WTC11 (cell line): ENCODE measurements around the gene SLC38A11.

Source experiments
- ATF1 ChIP-seq: sonication (generic); formaldehyde crosslinking; IDR thresholded peaks from 2 replicates; pipeline ENCODE4 v1.8.1; 2023; ENCODE audit warnings: mild to moderate bottlenecking, moderate library complexity, missing genetic modification reagents
- CTCF ChIP-seq: fragments of 200-600 bp; IDR thresholded peaks from 2 replicates; pipeline ENCODE4 v1.8.0; 2022; ENCODE audit warnings: antibody characterized with exemption
- ESRRA ChIP-seq: sonication (generic); formaldehyde crosslinking; IDR thresholded peaks from 2 replicates; pipeline ENCODE4 v1.8.1; 2022; ENCODE audit warnings: mild to moderate bottlenecking, missing genetic modification reagents, borderline replicate concordance
- GABPB1 ChIP-seq: sonication (generic); formaldehyde crosslinking; IDR thresholded peaks from 2 replicates; pipeline ENCODE4 v1.8.1; 2023; ENCODE audit warnings: mild to moderate bottlenecking, missing genetic modification reagents
- HMGA2 ChIP-seq: fragments of 250-450 bp; sonication (Bioruptor Pico); IDR thresholded peaks from 2 replicates; pipeline ENCODE4 v1.4.0; 2021; ENCODE audit warnings: mild to moderate bottlenecking, moderate library complexity
- JUN ChIP-seq: sonication (generic); formaldehyde crosslinking; IDR thresholded peaks from 2 replicates; pipeline ENCODE4 v1.8.0; 2023; ENCODE audit warnings: mild to moderate bottlenecking, missing genetic modification reagents
- KAT7 ChIP-seq: sonication (generic); formaldehyde crosslinking; IDR thresholded peaks from 2 replicates; pipeline ENCODE4 v1.8.1; 2023; ENCODE audit warnings: missing genetic modification reagents, mild to moderate bottlenecking, borderline replicate concordance
- MLX ChIP-seq: sonication (generic); formaldehyde crosslinking; IDR thresholded peaks from 2 replicates; pipeline ENCODE4 v1.8.1; 2023; ENCODE audit warnings: mild to moderate bottlenecking, missing genetic modification reagents, moderate library complexity
- NFATC4 ChIP-seq: fragments of 250-450 bp; sonication (Bioruptor Pico); IDR thresholded peaks from 2 replicates; pipeline ENCODE4 v1.9.0; 2021; ENCODE audit warnings: mild to moderate bottlenecking
- TCF7 ChIP-seq: sonication (generic); formaldehyde crosslinking; IDR thresholded peaks from 2 replicates; pipeline ENCODE4 v1.8.0; 2022; ENCODE audit warnings: mild to moderate bottlenecking, low read depth, missing genetic modification reagents, moderate library complexity
- ZNF121 ChIP-seq: sonication (generic); formaldehyde crosslinking; IDR thresholded peaks from 2 replicates; pipeline ENCODE4 v1.8.0; 2023; ENCODE audit warnings: missing genetic modification reagents
- ZNF416 ChIP-seq: fragments of 250-450 bp; sonication (Bioruptor Pico); IDR thresholded peaks from 2 replicates; pipeline ENCODE4 v1.9.0; 2021; ENCODE audit warnings: mild to moderate bottlenecking, inconsistent platforms
- ZNF532 ChIP-seq: fragments of 250-450 bp; sonication (Bioruptor Pico); IDR thresholded peaks from 2 replicates; pipeline ENCODE4 v1.9.0; 2021; ENCODE audit warnings: mild to moderate bottlenecking, borderline replicate concordance

GRCh38 chr2:164943289-164943688, 12.0 kb downstream of the SLC38A11 start:
- TF ChIP-seq ESRRA (CRISPR knock-in tag) (no peak), JUN (CRISPR knock-in tag) (no peak), CTCF (no peak), NFATC4 (no peak), ZNF416 (CRISPR knock-in tag) (no peak), TCF7 (CRISPR knock-in tag) (no peak), KAT7 (CRISPR knock-in tag) (no peak), ZNF121 (CRISPR knock-in tag) (no peak), ZNF532 (CRISPR knock-in tag) (no peak), HMGA2 (CRISPR knock-in tag) (no peak), GABPB1 (CRISPR knock-in tag) (no peak), ATF1 (CRISPR knock-in tag) (no peak), MLX (CRISPR knock-in tag) (no peak)
